Raji (cell line): Measurements from ENCODE around the gene TBC1D17.

ENCODE experiments used
- POLR2A ChIP-seq: IDR thresholded peaks from 2 replicates; pipeline ENCODE4 v1.6.1; 2011; ENCODE audit warnings: low read depth, low read length, control low read depth; ENCODE audit not compliant: insufficient read depth

Gene TBC1D17

DNA sequence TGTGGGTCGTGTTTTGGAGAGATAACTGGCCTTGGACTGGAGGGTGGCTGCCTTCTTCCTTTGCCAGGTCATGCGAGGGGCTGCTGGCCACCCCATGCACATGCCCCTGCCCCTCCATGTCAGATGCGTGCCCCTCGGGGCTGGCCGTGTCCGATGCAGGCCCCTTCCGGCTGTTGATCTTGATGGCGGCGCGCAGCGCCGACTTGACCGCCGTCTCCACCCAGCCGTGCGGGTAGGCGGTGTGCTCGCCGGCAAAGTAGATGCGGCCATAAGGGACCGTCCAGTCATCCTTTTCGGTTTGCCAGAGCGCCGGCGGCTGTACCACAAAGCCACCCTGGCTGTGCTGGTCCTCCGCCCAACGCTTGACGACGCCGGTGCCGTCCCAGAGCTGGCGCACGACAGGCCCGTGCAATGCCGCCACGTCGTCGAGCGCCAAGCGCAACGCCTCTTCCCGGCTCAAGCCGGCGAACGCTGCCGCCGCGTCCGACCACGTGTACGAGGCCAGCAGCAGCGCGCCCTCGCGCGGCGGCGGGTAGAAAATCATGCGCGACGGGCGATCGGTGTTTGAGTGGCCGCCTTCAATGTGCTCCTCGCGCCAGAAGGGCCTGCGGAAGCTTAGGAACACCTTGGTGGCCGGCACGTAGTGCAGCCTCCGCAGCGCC, 12.3 kb downstream of the TBC1D17 start:
- no peak for TF ChIP-seq POLR2A

DNA sequence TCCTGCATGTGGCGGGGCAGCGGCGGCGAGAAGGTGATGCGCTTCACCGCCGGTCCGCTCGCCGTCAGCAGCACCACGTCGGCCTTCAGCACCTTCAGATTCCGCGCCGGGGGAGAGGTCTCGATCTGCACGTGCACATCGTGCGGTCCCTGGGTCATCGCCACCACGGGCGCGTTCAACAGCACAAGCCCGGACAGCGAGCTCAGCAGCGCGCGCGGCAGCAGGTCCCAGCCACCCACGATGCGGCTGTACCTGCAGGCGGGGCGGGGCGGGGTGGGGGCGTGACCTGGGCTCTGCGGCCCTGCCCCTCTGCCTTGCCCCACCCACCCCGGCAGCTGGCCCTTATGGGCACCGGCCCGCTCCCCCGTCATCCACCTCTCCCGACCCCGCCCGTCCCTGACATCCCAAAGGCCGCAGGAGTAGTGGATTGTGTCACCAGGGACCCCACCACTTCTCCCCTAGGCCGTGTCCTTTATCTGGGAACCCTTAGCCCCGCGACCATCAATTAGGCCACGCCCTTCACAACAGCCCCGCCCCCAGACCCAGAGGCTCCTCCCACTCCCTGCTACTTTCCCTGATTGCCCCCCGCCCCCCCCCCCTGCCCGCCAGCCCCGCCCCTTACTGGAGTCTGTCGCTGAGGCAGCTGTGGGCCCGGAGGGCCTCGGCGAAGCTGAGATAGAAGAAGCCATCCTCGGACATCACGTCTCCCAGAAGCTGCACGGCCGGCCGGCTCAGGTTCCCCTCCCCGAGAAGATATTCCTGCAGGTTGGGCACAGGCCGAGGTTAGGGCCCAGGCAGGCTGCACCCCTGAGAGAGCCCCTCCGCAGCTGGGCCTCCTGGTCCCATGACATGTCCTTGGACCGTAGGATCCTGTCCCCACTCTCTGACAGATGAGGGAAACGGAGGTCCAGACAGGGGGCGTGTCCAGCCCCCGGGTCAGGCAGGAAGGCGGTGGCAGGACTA, 13.1 kb downstream of the TBC1D17 start:
- TF ChIP-seq POLR2A: no peak

DNA sequence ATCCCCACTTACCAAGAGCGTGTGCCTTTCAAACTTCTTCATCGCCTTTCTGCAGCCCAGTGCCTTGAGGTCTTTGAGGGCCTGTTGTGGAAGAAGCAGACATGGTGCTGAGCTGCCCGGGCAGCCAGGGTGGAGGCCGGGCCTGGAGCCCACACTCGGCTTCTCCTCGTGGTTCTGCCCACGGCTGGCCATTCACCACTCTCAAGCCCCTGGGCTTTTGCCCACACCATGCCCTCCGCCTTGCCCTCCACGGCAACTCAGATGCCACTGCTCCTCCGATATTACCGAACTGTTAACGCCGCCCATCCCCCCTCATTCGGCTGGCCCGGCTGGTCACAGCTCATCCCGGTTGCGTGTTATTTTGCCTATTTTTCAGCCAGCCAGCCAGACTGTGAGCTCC, 13.9 kb downstream of the TBC1D17 start:
- no peak for TF ChIP-seq POLR2A

DNA sequence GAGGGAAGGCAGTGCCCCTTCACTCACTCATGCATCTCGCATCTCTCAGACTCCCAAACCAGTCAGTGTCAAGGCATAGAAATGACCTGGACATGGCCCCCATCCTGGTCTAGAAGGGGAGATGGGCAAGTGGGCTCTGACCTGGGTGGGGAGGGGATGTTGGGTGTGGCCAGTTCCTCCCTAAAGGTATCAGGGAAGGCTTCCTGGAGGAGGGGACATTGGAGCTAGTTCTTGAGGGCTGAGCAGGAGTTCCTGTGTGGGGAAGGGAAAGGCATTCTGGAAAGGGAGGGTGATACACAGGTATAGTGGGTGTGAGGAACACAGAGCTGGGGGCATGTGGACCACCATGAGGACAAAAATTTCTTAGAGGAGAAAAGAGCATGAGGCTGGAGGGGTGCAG, 15.2 kb downstream of the TBC1D17 start:
- TF ChIP-seq POLR2A: no peak

DNA sequence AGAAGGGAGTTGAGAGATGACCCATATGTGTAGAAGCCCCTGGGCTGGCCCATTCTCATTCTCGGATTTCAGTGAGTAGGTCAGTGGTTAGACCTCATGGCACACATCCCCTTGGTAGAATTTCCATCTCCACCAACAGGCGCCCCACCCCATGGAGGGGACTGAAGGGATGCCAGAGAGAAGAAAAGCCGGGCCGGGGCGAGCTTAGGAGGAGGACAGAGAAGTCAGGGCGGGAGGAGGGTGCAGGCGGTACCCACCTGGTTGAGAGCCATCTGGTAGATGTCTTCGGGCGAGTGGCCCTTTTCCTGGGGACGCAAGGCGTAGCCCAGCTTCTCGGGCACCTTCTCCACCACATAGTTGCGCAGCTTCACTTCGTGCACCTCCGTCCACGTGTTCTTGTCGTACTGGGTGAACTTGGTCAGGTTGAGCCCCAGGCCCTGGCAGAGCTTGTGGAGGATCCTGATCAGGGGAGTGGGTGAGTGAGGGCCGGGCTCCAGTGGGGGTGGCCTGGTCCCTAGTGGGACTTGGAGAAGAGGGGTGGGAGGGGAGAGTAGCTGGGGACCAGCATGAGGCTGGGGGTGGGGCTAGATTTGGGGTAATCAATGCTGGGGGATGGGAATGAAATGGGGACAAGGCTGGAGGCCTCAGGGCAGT, 16.6 kb downstream of the TBC1D17 start:
- no peak for TF ChIP-seq POLR2A

DNA sequence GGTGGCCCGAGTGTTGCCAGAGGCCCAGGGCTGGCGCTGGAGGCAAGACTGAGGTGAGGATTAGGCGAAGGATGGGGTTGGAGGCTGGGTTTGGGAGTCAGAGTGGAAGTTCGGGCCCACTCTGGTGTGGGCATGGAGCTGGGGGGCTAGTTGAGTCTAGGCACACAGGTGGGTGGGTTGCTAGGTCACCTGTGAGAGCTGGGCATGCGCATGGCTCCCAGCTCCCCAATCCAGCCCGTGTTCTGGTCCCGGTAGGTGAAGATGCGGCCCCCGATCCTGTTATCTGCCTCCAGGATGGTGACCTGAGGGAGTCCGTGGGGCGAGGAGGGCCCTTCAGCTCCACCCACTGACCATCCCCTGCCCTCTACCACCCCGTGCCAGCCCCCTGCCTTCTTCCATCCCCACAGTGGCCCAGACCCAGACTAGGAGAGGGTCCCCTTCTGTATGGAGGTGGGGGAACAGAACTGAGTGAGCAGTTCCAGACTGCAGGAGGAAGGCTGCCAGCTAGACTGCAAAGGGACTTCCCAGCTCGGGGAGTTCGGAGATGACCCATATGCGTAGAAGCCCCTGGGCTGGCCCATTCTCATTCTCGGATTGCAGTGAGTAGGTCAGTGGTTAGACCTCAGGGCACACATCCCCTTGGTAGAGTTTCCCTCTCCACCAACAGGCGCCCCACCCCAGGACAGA, 17.5 kb downstream of the TBC1D17 start:
- no peak for TF ChIP-seq POLR2A

DNA sequence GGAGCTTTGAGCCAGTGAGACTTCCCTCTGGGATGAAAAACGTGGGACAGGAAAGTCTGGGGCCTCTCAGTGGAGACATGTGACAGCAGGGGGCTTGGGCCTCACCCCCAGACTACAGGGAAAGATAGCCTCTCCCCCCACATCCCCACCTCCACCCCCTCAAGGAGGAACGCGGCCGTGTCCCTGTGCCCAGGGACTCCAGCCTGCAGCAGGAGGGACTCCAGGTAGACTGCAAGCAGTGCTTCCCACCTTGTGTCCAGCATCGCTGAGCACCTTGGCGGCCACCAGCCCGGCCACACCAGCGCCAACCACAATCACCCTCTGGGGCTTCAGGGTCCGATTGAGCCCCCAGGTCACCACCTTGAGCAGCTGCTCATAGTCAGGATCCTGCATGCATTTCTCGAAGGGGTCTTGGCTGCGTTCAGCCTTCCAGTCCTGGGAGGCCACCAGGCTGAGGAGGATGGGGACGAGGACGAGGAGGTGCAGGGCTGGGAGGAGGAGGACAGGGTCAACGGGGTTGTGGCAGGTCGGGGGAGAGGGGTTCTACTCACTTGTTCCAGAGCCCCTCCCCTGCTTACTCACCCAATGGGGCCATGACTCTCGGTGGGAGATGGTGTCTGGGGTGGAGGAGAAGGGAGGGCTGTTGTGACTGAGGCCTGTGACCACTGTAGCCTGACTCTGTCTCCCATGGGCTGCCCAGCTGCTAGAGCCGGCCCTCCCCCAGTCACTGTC, 18.2 kb downstream of the TBC1D17 start:
- TF ChIP-seq POLR2A: no peak

DNA sequence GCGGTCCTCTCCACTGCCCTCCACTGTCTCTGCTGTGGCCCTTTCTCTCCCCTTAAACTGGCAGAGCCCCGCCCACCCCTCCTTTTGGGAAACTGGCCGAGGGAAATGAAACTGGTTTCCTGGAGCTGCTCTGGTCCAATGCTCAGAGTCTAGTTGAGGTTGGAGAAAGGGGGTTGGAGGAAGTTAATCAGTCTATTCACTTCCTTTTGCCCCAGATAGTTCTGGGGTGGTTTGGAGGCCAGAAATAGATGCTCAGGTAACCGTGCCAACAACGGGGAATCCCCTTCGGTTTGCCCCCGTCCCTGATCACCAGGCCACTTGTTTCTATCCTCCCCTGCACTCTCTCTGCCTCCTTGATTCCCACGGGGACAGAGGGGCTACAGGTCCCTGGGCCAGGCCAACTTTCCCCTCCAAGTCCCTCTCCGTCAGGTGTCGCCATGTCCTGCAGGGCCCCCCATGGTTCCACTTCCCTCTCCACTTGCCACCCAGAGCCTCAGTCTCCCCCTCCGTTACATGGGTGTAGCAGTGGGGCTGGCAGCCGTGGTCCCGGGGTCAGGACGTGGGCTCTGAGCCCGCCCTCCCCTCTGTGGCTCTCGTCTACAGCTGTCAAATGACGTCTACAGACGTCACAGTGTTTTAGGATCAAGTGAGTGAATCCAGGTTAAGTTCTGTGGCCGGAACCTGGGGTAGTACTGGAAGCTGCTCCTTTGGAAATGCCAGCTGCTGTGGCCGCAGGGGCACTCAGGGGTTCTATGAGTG, 19.5 kb downstream of the TBC1D17 start, which contains the start of gene IL4I1:
Gene IL4I1, minus strand, starts transcription at position 25 of the 759 bp plus-strand sequence. CDS start 727 bp downstream, outside the sequence.
- 0 out of 2 replicates have a peak, but pooled peaks have one; percentile 7 for TF ChIP-seq POLR2A

DNA sequence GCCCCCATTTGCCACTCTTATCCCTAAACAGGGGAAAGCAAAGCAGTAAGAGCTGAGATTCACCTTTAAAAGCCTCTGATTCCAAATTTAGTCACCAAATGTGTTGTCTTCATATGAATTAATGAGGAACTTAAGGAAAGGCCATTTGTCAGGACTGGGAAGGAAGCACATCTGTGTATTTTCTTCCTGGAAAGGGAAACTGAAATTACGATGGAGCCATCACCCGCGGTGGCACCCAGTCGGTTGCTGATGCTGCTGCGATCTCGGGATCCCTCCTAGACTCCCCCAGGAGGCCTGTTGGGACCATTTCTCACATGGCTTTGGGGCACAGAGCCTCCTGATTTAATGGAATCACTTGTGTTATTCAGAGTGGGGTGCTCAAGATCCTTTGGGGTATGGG, 26.6 kb downstream of the TBC1D17 start:
- TF ChIP-seq POLR2A: no peak

DNA sequence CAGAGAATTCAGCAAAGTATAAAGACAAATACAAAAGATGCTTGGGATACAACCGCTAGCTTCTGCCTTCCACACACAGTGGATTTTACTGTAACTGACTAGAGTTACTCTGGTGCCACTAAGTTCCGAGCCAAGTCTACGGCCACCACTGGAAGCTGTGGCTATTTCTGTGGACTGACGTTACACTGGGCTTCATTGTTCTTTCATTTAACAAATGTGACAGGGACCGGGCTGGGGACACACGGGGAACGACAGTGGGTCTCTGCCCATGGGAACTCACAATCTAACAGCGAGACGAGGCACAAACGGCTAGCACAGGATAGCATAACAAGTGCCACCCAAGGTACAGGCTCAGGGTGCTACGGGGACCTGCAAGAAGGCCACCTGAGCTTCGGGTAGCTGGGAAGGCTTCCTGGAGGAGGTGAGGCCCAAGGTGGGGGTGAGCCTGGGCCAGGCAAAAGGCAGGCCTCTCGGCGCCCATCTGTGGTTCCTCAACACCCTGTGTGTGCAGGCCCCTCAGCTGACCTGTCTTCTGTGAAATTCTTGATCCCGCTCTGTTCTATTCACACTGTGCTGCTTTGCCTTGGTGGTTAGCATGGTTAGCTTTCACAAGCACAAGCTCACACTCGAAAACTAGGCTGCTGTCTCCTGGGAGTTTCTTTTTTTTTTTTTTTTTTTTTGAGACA, 29.5 kb downstream of the TBC1D17 start:
- no peak for TF ChIP-seq POLR2A

DNA sequence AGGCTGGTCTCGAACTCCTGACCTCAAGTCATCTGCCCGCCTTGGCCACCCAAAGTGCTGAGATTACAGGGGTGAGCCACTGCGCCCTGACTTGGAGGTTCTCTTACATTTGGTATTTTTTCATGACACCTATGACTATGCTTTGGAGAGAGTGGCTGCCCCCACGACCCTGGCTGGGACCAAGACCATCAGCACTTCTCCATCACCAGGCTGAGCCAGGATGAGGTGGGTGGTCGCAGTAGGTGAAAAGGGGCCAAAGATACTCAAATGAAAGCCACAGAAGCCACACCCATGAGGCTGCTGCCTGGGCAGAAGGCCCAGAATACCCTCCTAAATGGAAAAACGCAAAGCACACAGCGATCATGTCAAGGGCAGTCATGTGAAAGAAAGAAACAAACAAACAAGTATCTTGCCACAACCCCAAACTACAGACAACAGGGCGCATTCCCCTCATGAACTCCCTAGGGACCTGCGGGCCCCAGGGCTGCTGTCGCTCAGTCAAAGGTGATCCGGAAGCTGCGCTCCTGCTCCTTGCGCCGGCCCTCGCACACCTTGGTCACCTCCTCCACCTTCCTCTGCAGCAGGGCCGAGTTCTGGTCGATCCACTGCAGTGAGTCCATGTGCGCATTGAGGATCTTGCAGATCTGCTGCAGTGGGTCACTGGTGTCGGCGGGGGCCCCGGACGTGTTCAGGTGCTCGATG, 30.4 kb downstream of the TBC1D17 start:
- no peak for TF ChIP-seq POLR2A
